ENCODE measurements around the gene SYT7. TPM values are rescaled to one million over a fixed set of nuclear protein-coding genes. Genes with fewer than 3 reads are reported as not detected.

Gene SYT7
- total and polyA plus RNA-seq, 10 of the 15 experiments (the other 5 are each of a cell fraction or from before 2014, with no cell fraction given) = not detected

DNA sequence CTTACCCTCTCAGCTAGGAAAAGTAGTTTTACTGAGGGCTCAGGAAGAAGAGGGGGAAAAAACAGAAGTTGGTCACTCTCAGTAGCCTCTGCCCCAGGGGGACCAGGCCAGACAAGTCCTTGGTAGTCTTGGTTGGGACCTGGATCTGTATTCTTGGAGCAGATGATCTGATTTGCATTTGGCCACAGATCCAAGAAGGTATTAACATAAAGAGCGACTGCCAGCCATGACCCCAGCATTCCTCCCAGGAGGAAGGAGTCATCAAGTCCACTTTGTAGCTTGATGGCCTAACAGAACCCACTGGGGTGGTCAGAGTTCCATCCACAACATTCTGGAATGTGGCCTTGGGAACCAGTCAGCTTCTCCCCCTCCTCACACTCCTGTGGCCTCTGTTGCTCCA is 78.4 kb downstream of the SYT7 start:
- no peak overlapping the region for H3K4me3 ChIP-seq
- no peak for TF ChIP-seq BRCA1 (IDR thresholded peaks at IDR 0.05; ENCODE audit: low read depth, low read length)
- TF ChIP-seq, protein P1, sequence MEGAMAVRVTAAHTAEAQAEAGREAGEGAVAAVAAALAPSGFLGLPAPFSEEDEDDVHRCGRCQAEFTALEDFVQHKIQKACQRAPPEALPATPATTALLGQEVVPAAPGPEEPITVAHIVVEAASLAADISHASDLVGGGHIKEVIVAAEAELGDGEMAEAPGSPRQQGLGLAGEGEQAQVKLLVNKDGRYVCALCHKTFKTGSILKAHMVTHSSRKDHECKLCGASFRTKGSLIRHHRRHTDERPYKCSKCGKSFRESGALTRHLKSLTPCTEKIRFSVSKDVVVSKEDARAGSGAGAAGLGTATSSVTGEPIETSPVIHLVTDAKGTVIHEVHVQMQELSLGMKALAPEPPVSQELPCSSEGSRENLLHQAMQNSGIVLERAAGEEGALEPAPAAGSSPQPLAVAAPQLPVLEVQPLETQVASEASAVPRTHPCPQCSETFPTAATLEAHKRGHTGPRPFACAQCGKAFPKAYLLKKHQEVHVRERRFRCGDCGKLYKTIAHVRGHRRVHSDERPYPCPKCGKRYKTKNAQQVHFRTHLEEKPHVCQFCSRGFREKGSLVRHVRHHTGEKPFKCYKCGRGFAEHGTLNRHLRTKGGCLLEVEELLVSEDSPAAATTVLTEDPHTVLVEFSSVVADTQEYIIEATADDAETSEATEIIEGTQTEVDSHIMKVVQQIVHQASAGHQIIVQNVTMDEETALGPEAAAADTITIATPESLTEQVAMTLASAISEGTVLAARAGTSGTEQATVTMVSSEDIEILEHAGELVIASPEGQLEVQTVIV (IDR thresholded peaks at IDR 0.05; ENCODE audit: borderline replicate concordance, partially characterized antibody) = no peak
- TF ChIP-seq MYB (IDR thresholded peaks at IDR 0.05; ENCODE audit: borderline replicate concordance, low read depth, low read length) = no peak
- TF ChIP-seq POLR2A (IDR thresholded peaks at IDR 0.05; ENCODE audit: low read depth, low read length) = no peak
- TF ChIP-seq ZSCAN29 (IDR thresholded peaks at IDR 0.05) = no peak
- intact Hi-C loops (cut with micrococcal nuclease; ENCODE audit: unreplicated experiment) (no loop called here), in situ Hi-C loops (cut with MboI) (no loop called here)
- no peak overlapping the region for H2AFZ ChIP-seq (ENCODE audit: control insufficient read depth, low read depth, low read length)
- no peak overlapping the region for H3K4me2 ChIP-seq (ENCODE audit: control insufficient read depth, insufficient read depth)
- ChIA-PET SMC1A (ENCODE audit: uncharacterized antibody, unreplicated experiment) (no interaction called here), RAD21 (ENCODE audit: unreplicated experiment) (no interaction called here), POLR2A (no interaction called here), CTCF (interaction anchor here (0.7 to 3.3 kb wide), 3 partner anchors 15 to 25 kb away, joined by 3 to 15 read pairs (median 3); no protein-coding TSS in a partner anchor)
- no peaks in the 10 kb centered on the region for H3K4me1 ChIP-seq (ENCODE audit: control insufficient read depth, insufficient read depth, low read length)
- DNase-seq (ENCODE audit: low read depth, low spot score) (no peak), FAIRE-seq (no peak), ATAC-seq (no peak)
- H3K36me3 ChIP-seq (ENCODE audit: control insufficient read depth in 2 of 2, insufficient read depth in 2 of 2, low read length in 1 of 2) = no peaks in the 10 kb centered on the region
- peaks cover 1 to 3% of the 10 kb centered on the region in 2 experiments; a peak in 3 of 4 replicates for H3K27me3 ChIP-seq (replicated peaks in 1 of 2; ENCODE audit: control insufficient read depth in 2 of 2, insufficient read depth in 2 of 2, low read length in 1 of 2)
- 31% methylated on average over 1 of the region's 1 CpG for WGBS (ENCODE audit: insufficient coverage, insufficient replicate concordance, low lambda C conversion rate, missing lambda C conversion rate)
- H3K9me3 ChIP-seq (replicated peaks; ENCODE audit: control insufficient read depth, insufficient read depth, low read length) = no peaks in the 10 kb centered on the region
- no peak overlapping the region for H3K9ac ChIP-seq (ENCODE audit: control insufficient read depth, insufficient read depth, low read length)
- H3K79me2 ChIP-seq (ENCODE audit: control insufficient read depth, insufficient read depth, low read length) = no peaks in the 10 kb centered on the region
- BruUV-seq (replicated peaks) = no TSS peak
- H3K27ac ChIP-seq (ENCODE audit: control insufficient read depth, insufficient read depth) = no peak overlapping the region
- no peaks in the 10 kb centered on the region for H4K20me1 ChIP-seq (ENCODE audit: control insufficient read depth, insufficient read depth)

Data from GM12878 (cell line).